ENCODE data around the gene SPATA13.

The SPATA13 gene

GRCh38 chr13:24149246-24150032 lies 11.1 kb upstream of the SPATA13 start:
- H3K9ac ChIP-seq (ENCODE audit: low read length in 5 of 5), result no peak overlapping the region
- H3K27me3 ChIP-seq (ENCODE audit: control insufficient read depth in 5 of 5, insufficient read depth in 4 of 5, low read length in 5 of 5), result peaks cover 0 to 3% (median 0%) of the 10 kb centered on the region in 5 donors
- no peak overlapping the region for H3K4me3 ChIP-seq (ENCODE audit: low read depth in 1 of 5, low read length in 5 of 5)
- peaks cover 0 to 4% (median 0%) of the 10 kb centered on the region in 5 donors for H3K4me1 ChIP-seq (ENCODE audit: control insufficient read depth in 5 of 5, insufficient read depth in 5 of 5, low read length in 5 of 5)
- H3K27ac ChIP-seq (ENCODE audit: low read depth, low read length), result no peak overlapping the region
- no peaks in the 10 kb centered on the region for H3K9me3 ChIP-seq (ENCODE audit: control insufficient read depth in 5 of 5, low read length in 5 of 5)
- no peaks in the 10 kb centered on the region for H3K36me3 ChIP-seq (ENCODE audit: control insufficient read depth in 5 of 5, insufficient read depth in 5 of 5, low read length in 5 of 5)

GRCh38 chr13:24150572-24150971 lies 9.9 kb upstream of the SPATA13 start:
- Histone ChIP-seq H3K27me3 (ENCODE audit: control insufficient read depth in 5 of 5, insufficient read depth in 4 of 5, low read length in 5 of 5) (no peaks in the 10 kb centered on the region), H3K9me3 (ENCODE audit: control insufficient read depth in 5 of 5, low read length in 5 of 5) (no peaks in the 10 kb centered on the region), H3K27ac (ENCODE audit: low read depth, low read length) (no peak overlapping the region), H3K4me1 (ENCODE audit: control insufficient read depth in 5 of 5, insufficient read depth in 5 of 5, low read length in 5 of 5) (peaks cover 0 to 4% (median 0%) of the 10 kb centered on the region in 5 donors), H3K9ac (ENCODE audit: low read length in 5 of 5) (no peak overlapping the region), H3K4me3 (ENCODE audit: low read depth in 1 of 5, low read length in 5 of 5) (no peak overlapping the region), H3K36me3 (ENCODE audit: control insufficient read depth in 5 of 5, insufficient read depth in 5 of 5, low read length in 5 of 5) (no peaks in the 10 kb centered on the region)

- Histone ChIP-seq H3K27ac (ENCODE audit: low read depth, low read length) (no peak overlapping the region), H3K4me1 (ENCODE audit: control insufficient read depth in 5 of 5, insufficient read depth in 5 of 5, low read length in 5 of 5) (peaks cover 0 to 4% (median 0%) of the 10 kb centered on the region in 5 donors), H3K9me3 (ENCODE audit: control insufficient read depth in 5 of 5, low read length in 5 of 5) (no peaks in the 10 kb centered on the region), H3K9ac (ENCODE audit: low read length in 5 of 5) (no peak overlapping the region), H3K36me3 (ENCODE audit: control insufficient read depth in 5 of 5, insufficient read depth in 5 of 5, low read length in 5 of 5) (no peaks in the 10 kb centered on the region), H3K4me3 (ENCODE audit: low read depth in 1 of 5, low read length in 5 of 5) (no peak overlapping the region), H3K27me3 (ENCODE audit: control insufficient read depth in 5 of 5, insufficient read depth in 4 of 5, low read length in 5 of 5) (no peaks in the 10 kb centered on the region)
These were observed 8.7 kb upstream of the SPATA13 start for GRCh38 chr13:24151864-24152263.

GRCh38 chr13:24152292-24153214 lies 8.0 kb upstream of the SPATA13 start:
- Histone ChIP-seq H3K4me3 (ENCODE audit: low read depth in 1 of 5, low read length in 5 of 5) (no peak overlapping the region), H3K9ac (ENCODE audit: low read length in 5 of 5) (no peak overlapping the region), H3K27me3 (ENCODE audit: control insufficient read depth in 5 of 5, insufficient read depth in 4 of 5, low read length in 5 of 5) (no peaks in the 10 kb centered on the region), H3K4me1 (ENCODE audit: control insufficient read depth in 5 of 5, insufficient read depth in 5 of 5, low read length in 5 of 5) (peaks cover 0 to 4% (median 0%) of the 10 kb centered on the region in 5 donors), H3K27ac (ENCODE audit: low read depth, low read length) (no peak overlapping the region), H3K9me3 (ENCODE audit: control insufficient read depth in 5 of 5, low read length in 5 of 5) (no peaks in the 10 kb centered on the region), H3K36me3 (ENCODE audit: control insufficient read depth in 5 of 5, insufficient read depth in 5 of 5, low read length in 5 of 5) (no peaks in the 10 kb centered on the region)

- no peak overlapping the region for H3K4me3 ChIP-seq (ENCODE audit: low read depth in 1 of 5, low read length in 5 of 5)
- H3K27me3 ChIP-seq (ENCODE audit: control insufficient read depth in 5 of 5, insufficient read depth in 4 of 5, low read length in 5 of 5), result no peaks in the 10 kb centered on the region
- H3K9me3 ChIP-seq (ENCODE audit: control insufficient read depth in 5 of 5, low read length in 5 of 5), result no peaks in the 10 kb centered on the region
- H3K36me3 ChIP-seq (ENCODE audit: control insufficient read depth in 5 of 5, insufficient read depth in 5 of 5, low read length in 5 of 5), result no peaks in the 10 kb centered on the region
- no peak overlapping the region for H3K9ac ChIP-seq (ENCODE audit: low read length in 5 of 5)
- H3K27ac ChIP-seq (ENCODE audit: low read depth, low read length), result no peak overlapping the region
- peaks cover 0 to 4% (median 0%) of the 10 kb centered on the region in 5 donors for H3K4me1 ChIP-seq (ENCODE audit: control insufficient read depth in 5 of 5, insufficient read depth in 5 of 5, low read length in 5 of 5)
These were observed 7.2 kb upstream of the SPATA13 start for GRCh38 chr13:24153347-24153746.

- no peaks in the 10 kb centered on the region for H3K9me3 ChIP-seq (ENCODE audit: control insufficient read depth in 5 of 5, low read length in 5 of 5)
- H3K36me3 ChIP-seq (ENCODE audit: control insufficient read depth in 5 of 5, insufficient read depth in 5 of 5, low read length in 5 of 5), result no peaks in the 10 kb centered on the region
- H3K4me1 ChIP-seq (ENCODE audit: control insufficient read depth in 5 of 5, insufficient read depth in 5 of 5, low read length in 5 of 5), result peaks cover 0 to under 1% (median 0%) of the 10 kb centered on the region in 5 donors
- H3K27ac ChIP-seq (ENCODE audit: low read depth, low read length), result no peak overlapping the region
- no peak overlapping the region for H3K4me3 ChIP-seq (ENCODE audit: low read depth in 1 of 5, low read length in 5 of 5)
- H3K27me3 ChIP-seq (ENCODE audit: control insufficient read depth in 5 of 5, insufficient read depth in 4 of 5, low read length in 5 of 5), result no peaks in the 10 kb centered on the region
- H3K9ac ChIP-seq (ENCODE audit: low read length in 5 of 5), result no peak overlapping the region
These were observed 6.4 kb upstream of the SPATA13 start for GRCh38 chr13:24153979-24154701.

GRCh38 chr13:24159357-24159756 lies 1.2 kb upstream of the SPATA13 start:
- Histone ChIP-seq H3K4me3 (ENCODE audit: low read depth in 1 of 5, low read length in 5 of 5) (no peak overlapping the region), H3K27me3 (ENCODE audit: control insufficient read depth in 5 of 5, insufficient read depth in 4 of 5, low read length in 5 of 5) (peaks cover 0 to 10% (median 4%) of the 10 kb centered on the region in 5 donors), H3K9ac (ENCODE audit: low read length in 5 of 5) (no peak overlapping the region), H3K9me3 (ENCODE audit: control insufficient read depth in 5 of 5, low read length in 5 of 5) (no peaks in the 10 kb centered on the region), H3K36me3 (ENCODE audit: control insufficient read depth in 5 of 5, insufficient read depth in 5 of 5, low read length in 5 of 5) (no peaks in the 10 kb centered on the region), H3K27ac (ENCODE audit: low read depth, low read length) (no peak overlapping the region), H3K4me1 (ENCODE audit: control insufficient read depth in 5 of 5, insufficient read depth in 5 of 5, low read length in 5 of 5) (peaks cover 4 to 27% (median 23%) of the 10 kb centered on the region in 5 donors)

GRCh38 chr13:24161010-24161775 lies 673 bp downstream of the SPATA13 start:
- Histone ChIP-seq H3K9me3 (ENCODE audit: control insufficient read depth in 5 of 5, low read length in 5 of 5) (no peaks in the 10 kb centered on the region), H3K9ac (ENCODE audit: low read length in 5 of 5) (peak overlapping the region; percentile 19 to 79 (median 62)), H3K36me3 (ENCODE audit: control insufficient read depth in 5 of 5, insufficient read depth in 5 of 5, low read length in 5 of 5) (peaks cover 0 to under 1% (median 0%) of the 10 kb centered on the region in 5 donors), H3K27me3 (ENCODE audit: control insufficient read depth in 5 of 5, insufficient read depth in 4 of 5, low read length in 5 of 5) (peaks cover 0 to 10% (median 4%) of the 10 kb centered on the region in 5 donors), H3K27ac (ENCODE audit: low read depth, low read length) (no peak overlapping the region), H3K4me3 (ENCODE audit: low read depth in 1 of 5, low read length in 5 of 5) (peak overlapping the region; percentile 41 to 84 (median 80)), H3K4me1 (ENCODE audit: control insufficient read depth in 5 of 5, insufficient read depth in 5 of 5, low read length in 5 of 5) (peaks cover 4 to 27% (median 23%) of the 10 kb centered on the region in 5 donors)

GRCh38 chr13:24161980-24162525 lies 1.5 kb downstream of the SPATA13 start:
- Histone ChIP-seq H3K9me3 (ENCODE audit: control insufficient read depth in 5 of 5, low read length in 5 of 5) (no peaks in the 10 kb centered on the region), H3K4me3 (ENCODE audit: low read depth in 1 of 5, low read length in 5 of 5) (peak overlapping the region in 4 of 5 donors; percentile 41 to 84 (median 79)), H3K36me3 (ENCODE audit: control insufficient read depth in 5 of 5, insufficient read depth in 5 of 5, low read length in 5 of 5) (peaks cover 0 to 5% (median 0%) of the 10 kb centered on the region in 5 donors), H3K4me1 (ENCODE audit: control insufficient read depth in 5 of 5, insufficient read depth in 5 of 5, low read length in 5 of 5) (peaks cover 4 to 27% (median 23%) of the 10 kb centered on the region in 5 donors), H3K27me3 (ENCODE audit: control insufficient read depth in 5 of 5, insufficient read depth in 4 of 5, low read length in 5 of 5) (peaks cover 0 to 10% (median 4%) of the 10 kb centered on the region in 5 donors), H3K27ac (ENCODE audit: low read depth, low read length) (no peak overlapping the region), H3K9ac (ENCODE audit: low read length in 5 of 5) (no peak overlapping the region)

Measured in subcutaneous abdominal adipose tissue (tissue), 5 donors.